Kidney (tissue), 14 donors: Measurements from ENCODE around the gene LBH. TPM values are rescaled to one million over a fixed set of nuclear protein-coding genes. Genes with fewer than 3 reads are reported as not detected.

Experiments used
- DNase-seq, 5 donors: peaks; one replicate each; pipeline ENCODE4 v3.0.0-alpha.2; 2013 to 2020
- FAIRE-seq: peaks from 2 replicates; lab custom pipeline; 2012; peaks lifted over from hg19 to GRCh38; lab: Jason Lieb, UNC
- H3K27ac ChIP-seq, 2 donors: one replicate each; pipeline ENCODE4 v1.7.0; 2013; ENCODE audit warnings: low read depth in 2 of 2, low read length in 2 of 2, inconsistent platforms in 1 of 2
- H3K27me3 ChIP-seq: one replicate; pipeline ENCODE4 v1.7.1; 2013; ENCODE audit warnings: low read length, inconsistent platforms; ENCODE audit not compliant: control insufficient read depth, insufficient read depth
- H3K36me3 ChIP-seq, 3 donors: one replicate each; pipeline versions ENCODE4 v1.7.0 to v1.7.1; 2013; ENCODE audit warnings: low read length in 3 of 3, control low read depth in 1 of 3, inconsistent platforms in 1 of 3; ENCODE audit not compliant: insufficient read depth in 3 of 3, control insufficient read depth in 2 of 3
- H3K4me1 ChIP-seq, 3 donors: one replicate each; pipeline versions ENCODE4 v1.7.0 to v1.7.1; 2013; ENCODE audit warnings: low read length in 3 of 3, inconsistent platforms in 1 of 3, low read depth in 1 of 3; ENCODE audit not compliant: control insufficient read depth in 2 of 3, insufficient read depth in 2 of 3
- H3K4me3 ChIP-seq, 3 donors: one replicate each; pipeline versions ENCODE4 v1.7.0 to v1.8.1; 2013; ENCODE audit warnings: low read length in 3 of 3, control low read depth in 1 of 3, inconsistent platforms in 1 of 3
- H3K9ac ChIP-seq, 3 donors: one replicate each; pipeline versions ENCODE4 v1.7.0 to v1.7.1; 2013; ENCODE audit warnings: low read length in 3 of 3, control low read depth in 1 of 3, inconsistent platforms in 1 of 3
- H3K9me3 ChIP-seq, 3 donors: one replicate each; pipeline versions ENCODE4 v1.7.0 to v1.7.1; 2013; ENCODE audit warnings: low read length in 3 of 3, control low read depth in 1 of 3, inconsistent platforms in 1 of 3; ENCODE audit not compliant: control insufficient read depth in 2 of 3, insufficient read depth in 1 of 3
- CTCF ChIP-seq: IDR thresholded peaks from 3 replicates; pipeline ENCODE4 v1.5.1; 2012; ENCODE audit warnings: mild to moderate bottlenecking, moderate library complexity, borderline replicate concordance; ENCODE audit not compliant: insufficient read depth; ENCODE audit errors: extremely low read depth
- intact Hi-C: fragments of 100-400 bp; cut with DNase I; formaldehyde crosslinking; loops from one replicate; pipeline ENCODE4 v1.11.1; 2022
- polyA plus RNA-seq: library from polyadenylated mRNA; stranded (reverse); fragments of 350-450 nt; fragmentation: Illumina TruSeq; extraction: RNeasy Lipid Tissue Mini Kit (QIAGEN cat#74804); gene quantifications from one replicate; pipeline ENCODE4 v1.2.3, GENCODE V29; 2014; ENCODE audit warnings: low read depth, low replicate concordance; ENCODE audit not compliant: insufficient read depth
- total RNA-seq: library from RNA; stranded (reverse); fragmentation: NEBNext Ultra II Directional; extraction: Animal tissue kit (Norgen Biotek cat#: 25700); gene quantifications from one replicate; pipeline ENCODE4 v1.2.1, GENCODE V29; 2021
- donor health status: control.
- donor health status: control.
- donor health status: control.
- donor health status: control.
- donor health status: control.
- donor health status: DM: yes; HTN: yes; CAD: no.
- donor health status: Normal renal cell carcinoma (clear cell type).

LBH gene
- total and polyA plus RNA-seq, 2 donors from 2014 or later: 27.2 to 81.9 TPM

- Histone ChIP-seq H3K9me3 (no peaks in the 10 kb centered on the region), H3K27ac (no peak overlapping the region), H3K27me3 (no peaks in the 10 kb centered on the region), H3K9ac (no peak overlapping the region), H3K4me1 (no peaks in the 10 kb centered on the region), H3K4me3 (no peak overlapping the region), H3K36me3 (no peaks in the 10 kb centered on the region)
- no peak for DNase-seq
- TF ChIP-seq CTCF: no peak
- FAIRE-seq: no peak
- intact Hi-C loops: no loop called here
Measured at GRCh38 chr2:30276455-30276911, 45.1 kb downstream of the LBH start.

GRCh38 chr2:30277582-30277981 is 46.2 kb downstream of the LBH start:
- no peak overlapping the region for H3K9ac ChIP-seq
- H3K4me3 ChIP-seq: no peak overlapping the region
- H3K36me3 ChIP-seq: no peaks in the 10 kb centered on the region
- intact Hi-C loops: no loop called here
- no peak for TF ChIP-seq CTCF
- H3K9me3 ChIP-seq: no peaks in the 10 kb centered on the region
- FAIRE-seq (no peak), DNase-seq (no peak)
- H3K27ac ChIP-seq: no peak overlapping the region
- no peaks in the 10 kb centered on the region for H3K27me3 ChIP-seq
- H3K4me1 ChIP-seq: no peaks in the 10 kb centered on the region

GRCh38 chr2:30278419-30278818 is 47.1 kb downstream of the LBH start:
- no peak for FAIRE-seq
- Histone ChIP-seq H3K4me3 (no peak overlapping the region), H3K9ac (no peak overlapping the region), H3K9me3 (no peaks in the 10 kb centered on the region), H3K27ac (no peak overlapping the region), H3K36me3 (no peaks in the 10 kb centered on the region), H3K27me3 (no peaks in the 10 kb centered on the region), H3K4me1 (no peaks in the 10 kb centered on the region)
- no peak for DNase-seq
- TF ChIP-seq CTCF: no peak
- intact Hi-C loops: no loop called here
